GM12878 (cell line): Measurements from ENCODE around the gene LTBP4. TPM values are rescaled to one million over a fixed set of nuclear protein-coding genes. Genes with fewer than 3 reads are reported as not detected.

ENCODE experiments used
- ATAC-seq: fragments of 200-7000 bp; cut with Tn5 transposase; 3 replicates; pipeline ENCODE4 v1.9.1; 2020; ENCODE audit warnings: mild to moderate bottlenecking, moderate library complexity
- BruUV-seq: library from RNA; stranded (reverse); fragments of 400-500 nt; replicated peaks from 2 replicates; lab custom pipeline; 2021; lab: Mats Ljungman, UMichigan
- CTCF ChIA-PET: fragments of 300-600 bp; sonication (Branson Sonifier 250); formaldehyde crosslinking; extraction: SDS; loops from one replicate; lab custom pipeline; 2021; ENCODE audit warnings: inconsistent platforms; lab: Yijun Ruan, JAX
- POLR2A ChIA-PET: fragments of 350-600 bp; formaldehyde crosslinking; extraction: SDS; loops from one replicate; lab custom pipeline; 2021; ENCODE audit warnings: inconsistent platforms; lab: Charles Lee
- RAD21 ChIA-PET: fragments of 300-600 bp; sonication (Branson Sonifier 250); formaldehyde crosslinking; loops from one replicate; lab custom pipeline; 2023; ENCODE audit warnings: antibody characterized with exemption; ENCODE audit not compliant: unreplicated experiment; lab: Charles Lee
- SMC1A ChIA-PET: fragments of 300-600 bp; sonication (Branson Sonifier 250); formaldehyde crosslinking; loops from one replicate; lab custom pipeline; 2023; ENCODE audit not compliant: unreplicated experiment, uncharacterized antibody; lab: Charles Lee
- DNase-seq: peaks from one replicate; pipeline ENCODE4 v3.0.0-alpha.2; 2011; ENCODE audit warnings: low read depth, low spot score
- FAIRE-seq: peaks from 3 replicates; lab custom pipeline; 2011; peaks lifted over from hg19 to GRCh38; lab: Jason Lieb, UNC
- H2AFZ ChIP-seq: 2 replicates; pipeline ENCODE4 v1.6.0; 2011; ENCODE audit warnings: low read depth, low read length, control low read depth; ENCODE audit not compliant: control insufficient read depth
- H3K27ac ChIP-seq: 2 replicates; pipeline ENCODE4 v1.5.1; 2011; ENCODE audit warnings: control low read depth; ENCODE audit not compliant: control insufficient read depth, insufficient read depth
- H3K27me3 ChIP-seq, 2 experiments: replicated peaks in 1 of 2; 2 replicates each; pipeline versions ENCODE4 v1.6.0 to v1.6.1; 2011; ENCODE audit warnings: low read length in 1 of 2; ENCODE audit not compliant: control insufficient read depth in 2 of 2, insufficient read depth in 2 of 2
- H3K36me3 ChIP-seq, 2 experiments: 2 replicates each; pipeline ENCODE4 v1.5.1; 2011; ENCODE audit warnings: low read length in 1 of 2; ENCODE audit not compliant: control insufficient read depth in 2 of 2, insufficient read depth in 2 of 2
- H3K4me1 ChIP-seq: 2 replicates; pipeline ENCODE4 v1.6.1; 2011; ENCODE audit warnings: mild to moderate bottlenecking, low read length, moderate library complexity, mixed read lengths; ENCODE audit not compliant: control insufficient read depth, insufficient read depth
- H3K4me2 ChIP-seq: 2 replicates; pipeline ENCODE4 v1.6.0; 2011; ENCODE audit warnings: control low read depth; ENCODE audit not compliant: control insufficient read depth, insufficient read depth
- H3K4me3 ChIP-seq: fragments of 200-600 bp; sonication (generic); 2 replicates; pipeline ENCODE4 v1.5.1; 2016
- H3K79me2 ChIP-seq: 2 replicates; pipeline ENCODE4 v1.6.0; 2011; ENCODE audit warnings: low read length; ENCODE audit not compliant: control insufficient read depth, insufficient read depth
- H3K9ac ChIP-seq: 2 replicates; pipeline ENCODE4 v1.8.0; 2011; ENCODE audit warnings: low read length, control low read depth, mixed read lengths; ENCODE audit not compliant: control insufficient read depth, insufficient read depth
- H3K9me3 ChIP-seq: replicated peaks from 3 replicates; pipeline ENCODE4 v1.5.1; 2011; ENCODE audit warnings: mild to moderate bottlenecking, low read length; ENCODE audit not compliant: control insufficient read depth, insufficient read depth
- H4K20me1 ChIP-seq: 2 replicates; pipeline ENCODE4 v1.6.0; 2011; ENCODE audit not compliant: control insufficient read depth, insufficient read depth
- BMI1 ChIP-seq: fragments of 450-650 bp; IDR thresholded peaks from 2 replicates; pipeline ENCODE4 v1.6.1; 2016; ENCODE audit warnings: mild to moderate bottlenecking, moderate library complexity, borderline replicate concordance
- CBFB ChIP-seq: IDR thresholded peaks from 2 replicates; pipeline ENCODE4 v1.6.1; 2016; ENCODE audit warnings: antibody characterized with exemption, low read depth
- CEBPB ChIP-seq, 2 experiments: fragments of 150-350 bp in 1 of 2; IDR thresholded peaks; 2 replicates each; pipeline ENCODE4 v1.6.1; 2012 to 2014; ENCODE audit warnings: low read depth in 2 of 2, low read length in 2 of 2, borderline replicate concordance in 1 of 2, inconsistent platforms in 1 of 2
- HDGF ChIP-seq: fragments of 450-650 bp; IDR thresholded peaks from 2 replicates; pipeline ENCODE4 v1.6.1; 2016; ENCODE audit warnings: antibody characterized with exemption
- IRF4 ChIP-seq: IDR thresholded peaks from 2 replicates; pipeline ENCODE4 v1.6.1; 2011; ENCODE audit warnings: low read depth, low read length
- IRF5 ChIP-seq: fragments of 450-650 bp; IDR thresholded peaks from 2 replicates; pipeline ENCODE4 v1.6.1; 2017; ENCODE audit warnings: borderline replicate concordance
- NFXL1 ChIP-seq: fragments of 450-650 bp; IDR thresholded peaks from 2 replicates; pipeline ENCODE4 v1.6.1; 2017; ENCODE audit warnings: antibody characterized with exemption, mild to moderate bottlenecking, borderline replicate concordance
- NFYB ChIP-seq: IDR thresholded peaks from 2 replicates; pipeline ENCODE4 v1.6.1; 2011; ENCODE audit warnings: low read depth, mild to moderate bottlenecking, low read length, improper control_type of control experiment, moderate library complexity; ENCODE audit not compliant: insufficient read depth
- PAX8 ChIP-seq: fragments of 450-650 bp; IDR thresholded peaks from 2 replicates; pipeline ENCODE4 v1.6.1; 2017; ENCODE audit warnings: mild to moderate bottlenecking, moderate library complexity
- POLR2AphosphoS5 ChIP-seq: IDR thresholded peaks from 2 replicates; pipeline ENCODE4 v1.6.1; 2011; ENCODE audit warnings: mild to moderate bottlenecking, low read length, inconsistent platforms
- RBBP5 ChIP-seq: fragments of 200-600 bp; sonication (generic); conservative IDR thresholded peaks from 2 replicates; pipeline ENCODE4 v1.6.1; 2016
- RCOR1 ChIP-seq: conservative IDR thresholded peaks from 2 replicates; pipeline ENCODE4 v1.6.1; 2012; ENCODE audit warnings: low read depth, low read length, improper control_type of control experiment
- SMAD1 ChIP-seq: fragments of 450-650 bp; IDR thresholded peaks from 2 replicates; pipeline ENCODE4 v1.6.1; 2018; ENCODE audit warnings: mild to moderate bottlenecking, low read depth; ENCODE audit not compliant: partially characterized antibody
- SMARCA5 ChIP-seq: fragments of 450-650 bp; IDR thresholded peaks from 2 replicates; pipeline ENCODE4 v1.6.1; 2017; ENCODE audit warnings: mild to moderate bottlenecking
- SRF ChIP-seq, 2 experiments: IDR thresholded peaks; 2 replicates each; pipeline ENCODE4 v1.6.1; 2011; ENCODE audit warnings: low read depth in 2 of 2, low read length in 2 of 2, mild to moderate bottlenecking in 1 of 2, moderate library complexity in 1 of 2
- SUPT20H ChIP-seq: IDR thresholded peaks from 2 replicates; pipeline ENCODE4 v1.6.1; 2011; ENCODE audit warnings: low read depth, mild to moderate bottlenecking, low read length, moderate library complexity, borderline replicate concordance; ENCODE audit not compliant: control insufficient read depth
- WRNIP1 ChIP-seq: IDR thresholded peaks from 2 replicates; pipeline ENCODE4 v1.6.1; 2011; ENCODE audit warnings: low read depth, low read length, improper control_type of control experiment, borderline replicate concordance
- ZNF592 ChIP-seq: fragments of 450-650 bp; IDR thresholded peaks from 2 replicates; pipeline ENCODE4 v1.6.1; 2017; ENCODE audit warnings: mild to moderate bottlenecking, moderate library complexity
- ZZZ3 ChIP-seq: IDR thresholded peaks from 2 replicates; pipeline ENCODE4 v1.6.1; 2011; ENCODE audit warnings: low read depth; ENCODE audit not compliant: control insufficient read depth, insufficient read length
- WGBS: methylation state at CpG from one replicate; pipeline ENCODE4 v1.1.6; 2016; ENCODE audit warnings: low lambda C conversion rate; ENCODE audit not compliant: insufficient replicate concordance, insufficient coverage; ENCODE audit errors: missing lambda C conversion rate; 5-methylcytosine and 5-hydroxymethylcytosine counted together
- in situ Hi-C: fragments of 300-500 bp; cut with MboI; formaldehyde crosslinking; loops from 9 replicates; pipeline ENCODE4 v1.14.3; 2018; ENCODE audit warnings: mixed read lengths
- intact Hi-C: fragments of 100-400 bp; cut with micrococcal nuclease; formaldehyde crosslinking; loops from one replicate; pipeline ENCODE4 v1.14.2; 2022; ENCODE audit not compliant: unreplicated experiment
- polyA plus RNA-seq, 11 experiments: library from polyadenylated mRNA; depleted of rRNA in 4 of 11; unstranded in 6 of 11; stranded (reverse) in 5 of 11; fragments of >200 nt; fragmentation: Nextera tagmentation in 4 of 11; fragmentation: Illumina TruSeq in 1 of 11; extraction: Ambion mirVana in 4 of 11; extraction: Trizol in 1 of 11; gene quantifications; 1 replicate in 1 of 11; 2 replicates in 10 of 11; pipeline versions ENCODE4 v1.2.1 to v1.2.3, GENCODE V29; 2011 to 2016; ENCODE audit warnings: inconsistent platforms in 2 of 11, missing spikeins in 2 of 11, low read depth in 1 of 11
- total RNA-seq, 4 experiments: library from RNA; depleted of rRNA in 3 of 4; stranded (reverse); fragments of >200 nt in 3 of 4; fragmentation: Illumina TruSeq in 1 of 4; extraction: Trizol in 1 of 4; gene quantifications; 2 replicates each; pipeline versions ENCODE4 v1.2.1 to v1.2.3, GENCODE V29; 2013 to 2021

Gene LTBP4
- total and polyA plus RNA-seq, 10 of the 15 experiments (the other 5 are each of a cell fraction or from before 2014, with no cell fraction given), result 0.09 to 34.6 (median 8.5) TPM; not detected in 1

- 11% methylated on average over 12 of the region's 13 CpGs for WGBS
- RAD21 ChIA-PET, result interaction anchor here (0.7 to 0.9 kb wide), 3 partner anchors 34 to 137 kb away, joined by 3 to 4 read pairs (median 3); no protein-coding TSS in a partner anchor
- POLR2A ChIA-PET, result interaction anchor here (0.6 kb wide), 1 partner anchor 1623 kb away, joined by 3 read pairs; no protein-coding TSS in a partner anchor
- CTCF ChIA-PET, result interaction anchor here (0.6 to 4.7 kb wide), 8 partner anchors 30 to 296 kb away, joined by 3 to 25 read pairs (median 8); no protein-coding TSS in a partner anchor
- SMC1A ChIA-PET, result interaction anchor here (0.6 kb wide), 1 partner anchor 59 kb away, joined by 3 read pairs; no protein-coding TSS in a partner anchor
- FAIRE-seq (no peak), ATAC-seq (no peak), DNase-seq (no peak)
- no peak overlapping the region for H3K9ac ChIP-seq
- intact Hi-C loops (no loop called here), in situ Hi-C loops (loop anchor here (10.0 kb wide), 1 partner anchor 296 kb away; no protein-coding TSS in a partner anchor)
- no peaks in the 10 kb centered on the region for H3K79me2 ChIP-seq
- peaks cover 24% of the 10 kb centered on the region for H3K4me1 ChIP-seq
- H3K36me3 ChIP-seq, result no peaks in the 10 kb centered on the region
- H3K4me2 ChIP-seq, result no peak overlapping the region; the same call in 1 of the 2 replicates
- no peaks in the 10 kb centered on the region for H4K20me1 ChIP-seq
- TF ChIP-seq SRF (IDR thresholded peaks at IDR 0.05; ENCODE audit: low read depth in 2 of 2, low read length in 2 of 2) (no peak), BMI1 (no peak), POLR2AphosphoS5 (no peak), SMARCA5 (no peak), CBFB (no peak), CEBPB (IDR thresholded peaks at IDR 0.05; ENCODE audit: borderline replicate concordance in 1 of 2, low read depth in 2 of 2, low read length in 2 of 2) (no peak), ZNF592 (no peak), RCOR1 (no peak), SMAD1 (no peak), NFXL1 (no peak), PAX8 (no peak), IRF4 (no peak), ZZZ3 (no peak), WRNIP1 (no peak), IRF5 (no peak), RBBP5 (no peak), SUPT20H (no peak), NFYB (no peak), HDGF (no peak)
- H3K9me3 ChIP-seq, result no peaks in the 10 kb centered on the region
- no TSS peak for BruUV-seq
- no peak overlapping the region for H3K4me3 ChIP-seq
- H3K27ac ChIP-seq, result no peak overlapping the region
- H3K27me3 ChIP-seq, result peaks cover 11 to 14% of the 10 kb centered on the region in 2 experiments
- no peak overlapping the region for H2AFZ ChIP-seq
Observed at GRCh38 chr19:40600570-40601133, 517 bp upstream of the LTBP4 start.
